HEK293 (cell line): Measurements from ENCODE around the gene TMEM176A.

ENCODE experiments used
- KLF7 ChIP-seq: fragments of 450-650 bp; formaldehyde crosslinking; IDR thresholded peaks from 2 replicates; pipeline ENCODE4 v1.5.1; 2016; ENCODE audit warnings: missing biosample characterization, missing genetic modification characterization, borderline replicate concordance
- SETDB1 ChIP-seq: IDR thresholded peaks from one replicate; pipeline ENCODE4 v1.6.1; 2017; ENCODE audit warnings: mild to moderate bottlenecking, low read length, moderate library complexity, mixed read lengths; ENCODE audit not compliant: insufficient read length
- TRIM28 ChIP-seq: IDR thresholded peaks from 2 replicates; pipeline ENCODE4 v1.6.1; 2011; ENCODE audit warnings: low read length, control low read depth, borderline replicate concordance
- ZNF121 ChIP-seq: fragments of 450-650 bp; formaldehyde crosslinking; IDR thresholded peaks from 2 replicates; pipeline ENCODE4 v1.5.1; 2016; ENCODE audit warnings: missing biosample characterization, missing genetic modification characterization
- ZNF24 ChIP-seq: fragments of 450-650 bp; formaldehyde crosslinking; IDR thresholded peaks from 2 replicates; pipeline ENCODE4 v1.5.1; 2016; ENCODE audit warnings: missing biosample characterization, missing genetic modification characterization
- ZNF747 ChIP-seq: fragments of 450-650 bp; formaldehyde crosslinking; IDR thresholded peaks from 2 replicates; pipeline ENCODE4 v1.5.1; 2016; ENCODE audit warnings: missing biosample characterization, missing genetic modification characterization
- TF ChIP-seq, protein P1 (sequence below): fragments of 450-650 bp; formaldehyde crosslinking; IDR thresholded peaks from 2 replicates; pipeline ENCODE4 v1.5.1; 2016; ENCODE audit warnings: missing biosample characterization, missing genetic modification characterization
- TF ChIP-seq, protein P2 (sequence below): IDR thresholded peaks from 2 replicates; pipeline ENCODE4 v1.6.1; 2011; ENCODE audit warnings: mild to moderate bottlenecking, low read depth, low read length, borderline replicate concordance
- TF ChIP-seq, protein P3 (sequence below): fragments of 450-650 bp; formaldehyde crosslinking; IDR thresholded peaks from 2 replicates; pipeline ENCODE4 v1.5.1; 2016; ENCODE audit warnings: missing biosample characterization, missing genetic modification characterization

DNA sequence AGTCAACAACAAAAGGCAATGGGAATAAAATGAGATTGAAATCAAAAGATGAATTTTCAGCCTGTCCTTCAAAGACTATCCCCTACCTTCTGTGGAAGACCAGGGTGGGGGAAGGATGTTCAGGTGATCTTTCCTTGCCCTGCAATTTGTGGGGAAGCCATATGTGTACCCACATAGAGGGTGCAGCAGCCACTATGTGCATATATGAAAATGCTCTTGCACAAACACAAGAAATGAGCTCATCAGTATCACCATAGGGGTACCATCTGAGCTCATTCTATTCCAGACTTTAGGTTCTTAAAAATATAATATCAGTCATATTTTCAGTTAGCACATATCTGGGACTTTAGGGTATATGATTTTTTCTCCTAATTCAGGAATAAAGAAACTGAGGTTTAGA, 45.6 kb upstream of the TMEM176A start:
- TF ChIP-seq TRIM28 (no peak), ZNF747 (tag by site-specific recombination) (no peak), ZNF24 (tag by site-specific recombination) (no peak), ZNF121 (tag by site-specific recombination) (no peak), SETDB1 (no peak), KLF7 (tag by site-specific recombination) (no peak)
- TF ChIP-seq, protein P1, sequence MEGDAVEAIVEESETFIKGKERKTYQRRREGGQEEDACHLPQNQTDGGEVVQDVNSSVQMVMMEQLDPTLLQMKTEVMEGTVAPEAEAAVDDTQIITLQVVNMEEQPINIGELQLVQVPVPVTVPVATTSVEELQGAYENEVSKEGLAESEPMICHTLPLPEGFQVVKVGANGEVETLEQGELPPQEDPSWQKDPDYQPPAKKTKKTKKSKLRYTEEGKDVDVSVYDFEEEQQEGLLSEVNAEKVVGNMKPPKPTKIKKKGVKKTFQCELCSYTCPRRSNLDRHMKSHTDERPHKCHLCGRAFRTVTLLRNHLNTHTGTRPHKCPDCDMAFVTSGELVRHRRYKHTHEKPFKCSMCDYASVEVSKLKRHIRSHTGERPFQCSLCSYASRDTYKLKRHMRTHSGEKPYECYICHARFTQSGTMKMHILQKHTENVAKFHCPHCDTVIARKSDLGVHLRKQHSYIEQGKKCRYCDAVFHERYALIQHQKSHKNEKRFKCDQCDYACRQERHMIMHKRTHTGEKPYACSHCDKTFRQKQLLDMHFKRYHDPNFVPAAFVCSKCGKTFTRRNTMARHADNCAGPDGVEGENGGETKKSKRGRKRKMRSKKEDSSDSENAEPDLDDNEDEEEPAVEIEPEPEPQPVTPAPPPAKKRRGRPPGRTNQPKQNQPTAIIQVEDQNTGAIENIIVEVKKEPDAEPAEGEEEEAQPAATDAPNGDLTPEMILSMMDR (tag by site-specific recombination), result no peak
- TF ChIP-seq, protein P2, sequence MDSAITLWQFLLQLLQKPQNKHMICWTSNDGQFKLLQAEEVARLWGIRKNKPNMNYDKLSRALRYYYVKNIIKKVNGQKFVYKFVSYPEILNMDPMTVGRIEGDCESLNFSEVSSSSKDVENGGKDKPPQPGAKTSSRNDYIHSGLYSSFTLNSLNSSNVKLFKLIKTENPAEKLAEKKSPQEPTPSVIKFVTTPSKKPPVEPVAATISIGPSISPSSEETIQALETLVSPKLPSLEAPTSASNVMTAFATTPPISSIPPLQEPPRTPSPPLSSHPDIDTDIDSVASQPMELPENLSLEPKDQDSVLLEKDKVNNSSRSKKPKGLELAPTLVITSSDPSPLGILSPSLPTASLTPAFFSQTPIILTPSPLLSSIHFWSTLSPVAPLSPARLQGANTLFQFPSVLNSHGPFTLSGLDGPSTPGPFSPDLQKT, result no peak
- TF ChIP-seq, protein P3, sequence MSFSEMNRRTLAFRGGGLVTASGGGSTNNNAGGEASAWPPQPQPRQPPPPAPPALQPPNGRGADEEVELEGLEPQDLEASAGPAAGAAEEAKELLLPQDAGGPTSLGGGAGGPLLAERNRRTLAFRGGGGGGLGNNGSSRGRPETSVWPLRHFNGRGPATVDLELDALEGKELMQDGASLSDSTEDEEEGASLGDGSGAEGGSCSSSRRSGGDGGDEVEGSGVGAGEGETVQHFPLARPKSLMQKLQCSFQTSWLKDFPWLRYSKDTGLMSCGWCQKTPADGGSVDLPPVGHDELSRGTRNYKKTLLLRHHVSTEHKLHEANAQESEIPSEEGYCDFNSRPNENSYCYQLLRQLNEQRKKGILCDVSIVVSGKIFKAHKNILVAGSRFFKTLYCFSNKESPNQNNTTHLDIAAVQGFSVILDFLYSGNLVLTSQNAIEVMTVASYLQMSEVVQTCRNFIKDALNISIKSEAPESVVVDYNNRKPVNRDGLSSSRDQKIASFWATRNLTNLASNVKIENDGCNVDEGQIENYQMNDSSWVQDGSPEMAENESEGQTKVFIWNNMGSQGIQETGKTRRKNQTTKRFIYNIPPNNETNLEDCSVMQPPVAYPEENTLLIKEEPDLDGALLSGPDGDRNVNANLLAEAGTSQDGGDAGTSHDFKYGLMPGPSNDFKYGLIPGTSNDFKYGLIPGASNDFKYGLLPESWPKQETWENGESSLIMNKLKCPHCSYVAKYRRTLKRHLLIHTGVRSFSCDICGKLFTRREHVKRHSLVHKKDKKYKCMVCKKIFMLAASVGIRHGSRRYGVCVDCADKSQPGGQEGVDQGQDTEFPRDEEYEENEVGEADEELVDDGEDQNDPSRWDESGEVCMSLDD, result no peak
